DND-41 (cell line): Measurements from ENCODE around the gene ABHD12B.
"Not testable (repeated sequence)": the region's sequence is repeated elsewhere in the genome, so short reads cannot be mapped to it uniquely, and the experiment has no call there.

Experiments used
- ATAC-seq: fragments of 200-7000 bp; cut with Tn5 transposase; 3 replicates; pipeline ENCODE4 v1.9.1; 2021; ENCODE audit warnings: low read depth; ENCODE audit not compliant: insufficient read depth
- DNase-seq: peaks from one replicate; pipeline ENCODE4 v3.0.0-alpha.2; 2020
- H2AFZ ChIP-seq: 2 replicates; pipeline ENCODE4 v1.6.0; 2012; ENCODE audit warnings: low read depth, low read length
- H3K27ac ChIP-seq: 2 replicates; pipeline ENCODE4 v1.5.1; 2012; ENCODE audit warnings: low read length, inconsistent platforms
- H3K27me3 ChIP-seq: fragments of 200-600 bp; sonication (generic); 2 replicates; pipeline ENCODE4 v1.6.0; 2012; ENCODE audit warnings: low read length, mild to moderate bottlenecking, inconsistent platforms; ENCODE audit not compliant: insufficient read depth, poor library complexity
- H3K36me3 ChIP-seq: 2 replicates; pipeline ENCODE4 v1.5.1; 2012; ENCODE audit warnings: low read length, inconsistent platforms; ENCODE audit not compliant: insufficient read depth
- H3K4me1 ChIP-seq: 2 replicates; pipeline ENCODE4 v1.5.1; 2012; ENCODE audit warnings: mild to moderate bottlenecking, low read length; ENCODE audit not compliant: insufficient read depth
- H3K4me2 ChIP-seq: 2 replicates; pipeline ENCODE4 v1.6.0; 2012; ENCODE audit warnings: mild to moderate bottlenecking, moderate library complexity, low read length, inconsistent platforms; ENCODE audit not compliant: insufficient read depth
- H3K4me3 ChIP-seq, 2 experiments: fragments of 200-600 bp in 1 of 2; shearing (Covaris generic) in 1 of 2; 2 replicates each; pipeline ENCODE4 v1.5.1; 2012 to 2016; ENCODE audit warnings: inconsistent platforms in 2 of 2, low read length in 2 of 2, mild to moderate bottlenecking in 2 of 2, low read depth in 1 of 2, moderate library complexity in 1 of 2
- H3K79me2 ChIP-seq: 2 replicates; pipeline ENCODE4 v1.6.0; 2012; ENCODE audit warnings: low read length, inconsistent platforms; ENCODE audit not compliant: insufficient read depth
- H3K9ac ChIP-seq: 2 replicates; pipeline ENCODE4 v1.6.0; 2012; ENCODE audit warnings: low read depth, mild to moderate bottlenecking, inconsistent platforms, low read length, moderate library complexity
- H3K9me3 ChIP-seq: 2 replicates; pipeline ENCODE4 v1.5.1; 2012; ENCODE audit warnings: low read length, moderate library complexity, mild to moderate bottlenecking, inconsistent platforms; ENCODE audit not compliant: insufficient read depth, severe bottlenecking
- H4K20me1 ChIP-seq: 2 replicates; pipeline ENCODE4 v1.6.0; 2012; ENCODE audit warnings: low read length; ENCODE audit not compliant: insufficient read depth
- EZH2 ChIP-seq: IDR thresholded peaks from 3 replicates; pipeline ENCODE4 v1.6.1; 2012; ENCODE audit warnings: borderline replicate concordance, low read depth, mild to moderate bottlenecking, moderate library complexity, low read length, inconsistent platforms; ENCODE audit not compliant: severe bottlenecking
- TF ChIP-seq, protein P1 (sequence below): IDR thresholded peaks from 2 replicates; pipeline ENCODE4 v1.5.1; 2012; ENCODE audit warnings: borderline replicate concordance, low read length, moderate library complexity, mild to moderate bottlenecking; ENCODE audit not compliant: poor library complexity, severe bottlenecking; ENCODE audit errors: extremely low read depth

Gene ABHD12B

GRCh38 chr14:50937325-50937724, 65.5 kb downstream of the ABHD12B start:
- H2AFZ ChIP-seq = no peak overlapping the region
- H3K79me2 ChIP-seq = no peaks in the 10 kb centered on the region
- no peak overlapping the region for H3K4me2 ChIP-seq
- TF ChIP-seq EZH2 = no peak
- TF ChIP-seq, protein P1, sequence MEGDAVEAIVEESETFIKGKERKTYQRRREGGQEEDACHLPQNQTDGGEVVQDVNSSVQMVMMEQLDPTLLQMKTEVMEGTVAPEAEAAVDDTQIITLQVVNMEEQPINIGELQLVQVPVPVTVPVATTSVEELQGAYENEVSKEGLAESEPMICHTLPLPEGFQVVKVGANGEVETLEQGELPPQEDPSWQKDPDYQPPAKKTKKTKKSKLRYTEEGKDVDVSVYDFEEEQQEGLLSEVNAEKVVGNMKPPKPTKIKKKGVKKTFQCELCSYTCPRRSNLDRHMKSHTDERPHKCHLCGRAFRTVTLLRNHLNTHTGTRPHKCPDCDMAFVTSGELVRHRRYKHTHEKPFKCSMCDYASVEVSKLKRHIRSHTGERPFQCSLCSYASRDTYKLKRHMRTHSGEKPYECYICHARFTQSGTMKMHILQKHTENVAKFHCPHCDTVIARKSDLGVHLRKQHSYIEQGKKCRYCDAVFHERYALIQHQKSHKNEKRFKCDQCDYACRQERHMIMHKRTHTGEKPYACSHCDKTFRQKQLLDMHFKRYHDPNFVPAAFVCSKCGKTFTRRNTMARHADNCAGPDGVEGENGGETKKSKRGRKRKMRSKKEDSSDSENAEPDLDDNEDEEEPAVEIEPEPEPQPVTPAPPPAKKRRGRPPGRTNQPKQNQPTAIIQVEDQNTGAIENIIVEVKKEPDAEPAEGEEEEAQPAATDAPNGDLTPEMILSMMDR = no peak
- ATAC-seq = no peak
- H3K9ac ChIP-seq = no peak overlapping the region
- H3K9me3 ChIP-seq = no peaks in the 10 kb centered on the region
- no peaks in the 10 kb centered on the region for H3K27me3 ChIP-seq
- H3K36me3 ChIP-seq = no peaks in the 10 kb centered on the region
- no peaks in the 10 kb centered on the region for H4K20me1 ChIP-seq
- no peak overlapping the region for H3K27ac ChIP-seq
- DNase-seq = no peak
- H3K4me1 ChIP-seq = no peaks in the 10 kb centered on the region
- no peak overlapping the region for H3K4me3 ChIP-seq

DNA sequence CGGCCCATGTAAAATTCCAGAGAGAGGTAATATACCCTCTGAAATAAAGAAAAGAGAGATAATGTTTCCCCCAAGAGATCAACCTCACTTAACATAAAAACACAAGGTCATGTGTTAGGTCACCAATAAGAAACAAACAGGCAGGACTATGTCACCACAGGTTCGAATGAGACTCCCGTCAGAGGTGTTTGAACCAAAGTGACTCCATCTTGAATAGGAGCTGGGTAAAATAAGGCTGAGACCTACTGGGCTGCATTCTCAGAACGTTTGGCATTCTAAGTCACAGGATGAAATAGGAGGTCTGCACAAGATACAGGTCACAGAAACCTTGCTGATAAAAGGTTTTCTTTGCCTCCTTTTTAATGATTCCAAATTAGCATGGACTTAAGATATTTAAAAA, 65.9 kb downstream of the ABHD12B start:
- no peaks in the 10 kb centered on the region for H4K20me1 ChIP-seq
- no peak overlapping the region for H3K9ac ChIP-seq
- no peak overlapping the region for H3K4me3 ChIP-seq
- TF ChIP-seq, protein P1 = no peak
- TF ChIP-seq EZH2 = no peak
- H3K9me3 ChIP-seq = no peaks in the 10 kb centered on the region
- H3K27me3 ChIP-seq = no peaks in the 10 kb centered on the region
- no peaks in the 10 kb centered on the region for H3K4me1 ChIP-seq
- DNase-seq = no peak
- no peaks in the 10 kb centered on the region for H3K79me2 ChIP-seq
- H3K4me2 ChIP-seq = no peak overlapping the region
- no peak overlapping the region for H2AFZ ChIP-seq
- ATAC-seq = no peak
- H3K27ac ChIP-seq = no peak overlapping the region
- no peaks in the 10 kb centered on the region for H3K36me3 ChIP-seq

DNA sequence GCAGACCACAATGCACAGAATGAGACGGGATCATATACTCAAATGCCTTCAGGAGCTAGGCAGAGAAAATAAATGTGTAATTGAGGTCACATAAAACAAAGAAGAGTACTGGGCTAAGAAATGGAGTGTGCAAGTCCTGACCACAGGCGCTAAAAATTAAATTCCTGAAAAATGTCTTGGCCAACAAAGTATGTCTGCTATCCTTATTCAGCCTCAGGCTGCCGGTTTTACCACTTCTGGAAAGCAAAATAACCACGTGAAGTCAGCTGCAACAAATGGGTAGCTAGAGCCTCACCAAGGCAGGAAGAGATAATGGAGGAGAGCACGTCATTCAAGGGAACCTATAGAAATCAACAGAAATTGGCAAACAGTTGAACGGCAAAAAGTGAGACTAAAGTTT, 69.3 kb downstream of the ABHD12B start:
- H3K79me2 ChIP-seq = no peaks in the 10 kb centered on the region
- no peak overlapping the region for H3K4me3 ChIP-seq
- no peaks in the 10 kb centered on the region for H4K20me1 ChIP-seq
- TF ChIP-seq EZH2 = no peak
- TF ChIP-seq, protein P1 = no peak
- no peak overlapping the region for H3K27ac ChIP-seq
- no peaks in the 10 kb centered on the region for H3K9me3 ChIP-seq
- no peak overlapping the region for H3K4me2 ChIP-seq
- no peaks in the 10 kb centered on the region for H3K27me3 ChIP-seq
- H3K9ac ChIP-seq = no peak overlapping the region
- no peak for ATAC-seq
- H2AFZ ChIP-seq = no peak overlapping the region
- no peak for DNase-seq
- peaks cover 12% of the 10 kb centered on the region for H3K4me1 ChIP-seq
- H3K36me3 ChIP-seq = no peaks in the 10 kb centered on the region

- not testable (repeated sequence) for H3K36me3 ChIP-seq, H3K27ac ChIP-seq, ATAC-seq, H3K27me3 ChIP-seq, H3K4me3 ChIP-seq, DNase-seq, H3K79me2 ChIP-seq, H4K20me1 ChIP-seq, H3K9ac ChIP-seq, H3K4me2 ChIP-seq, H3K9me3 ChIP-seq, H2AFZ ChIP-seq
- H3K4me1 ChIP-seq = peaks cover 12% of the 10 kb centered on the region
Measured at GRCh38 chr14:50941638-50942037, 69.8 kb downstream of the ABHD12B start.
